Measurements from ENCODE around the gene RBM23. TPM values are rescaled to one million over a fixed set of nuclear protein-coding genes. Genes with fewer than 3 reads are reported as not detected.

Gene RBM23
- total and polyA plus RNA-seq, 2 of the 8 experiments (the other 6 are each of a cell fraction or from before 2014, with no cell fraction given), result 41.2 to 43.3 TPM

- Histone ChIP-seq H3K18ac (ENCODE audit: extremely low read depth, low read length) (no peak overlapping the region), H3K27me3 (replicated peaks in 1 of 4; ENCODE audit: control insufficient read depth in 3 of 4, extremely low read depth in 1 of 4, insufficient read depth in 3 of 4, low read length in 3 of 4) (no peaks in the 10 kb centered on the region), H2BK120ac (replicated peaks; ENCODE audit: low read depth, low read length) (no peak overlapping the region), H3K56ac (replicated peaks; ENCODE audit: insufficient read length, low read depth, low read length) (no peak overlapping the region), H2AFZ (ENCODE audit: low read length) (peak overlapping the region; percentile 98; the same call in 1 of the 2 replicates), H3K79me2 (ENCODE audit: control insufficient read depth in 1 of 2, insufficient read depth in 2 of 2, low read length in 2 of 2) (no peaks in the 10 kb centered on the region), H3K23ac (ENCODE audit: insufficient read length) (no peak overlapping the region), H3K4me1 (replicated peaks in 1 of 4; ENCODE audit: control insufficient read depth in 3 of 4, insufficient read depth in 4 of 4, low read length in 3 of 4) (peaks cover 4 to 22% (median 11%) of the 10 kb centered on the region in 4 experiments), H3K4me3 (ENCODE audit: extremely low read depth in 1 of 4, insufficient read depth in 2 of 4, low read depth in 3 of 4, low read length in 4 of 4) (no peak overlapping the region), H3K36me3 (ENCODE audit: control insufficient read depth in 2 of 4, insufficient read depth in 4 of 4, low read length in 3 of 4) (no peaks in the 10 kb centered on the region), H4K5ac (ENCODE audit: insufficient read length, low read depth, low read length) (no peak overlapping the region), H2BK20ac (ENCODE audit: low read length) (0 out of 2 replicates have a peak overlapping the region, but pooled peaks have one; percentile 66), H3K23me2 (ENCODE audit: low read depth, low read length) (peaks cover 2% of the 10 kb centered on the region; the same call in 1 of the 2 replicates), H3K9ac (replicated peaks in 1 of 4; ENCODE audit: extremely low read depth in 1 of 4, low read depth in 3 of 4, low read length in 3 of 4) (no peak overlapping the region), H3K79me1 (ENCODE audit: low read depth, low read length) (no peaks in the 10 kb centered on the region), H2BK15ac (ENCODE audit: low read length) (no peak overlapping the region), H3K9me3 (ENCODE audit: insufficient read depth in 2 of 2, low read depth in 1 of 2, low read length in 1 of 2) (no peaks in the 10 kb centered on the region; a peak in 1 of 4 replicates), H2BK5ac (ENCODE audit: low read depth, low read length) (no peak overlapping the region), H4K8ac (ENCODE audit: extremely low read depth, insufficient read depth, low read length) (peak overlapping the region; percentile 82), H2BK12ac (ENCODE audit: low read depth, low read length) (no peak overlapping the region), H3K4ac (replicated peaks; ENCODE audit: insufficient read length, low read depth, low read length) (no peak overlapping the region), H4K91ac (replicated peaks; ENCODE audit: insufficient read length, low read length) (no peak overlapping the region), H4K20me1 (replicated peaks in 1 of 2; ENCODE audit: control insufficient read depth in 1 of 2, insufficient read depth in 2 of 2, low read length in 2 of 2) (no peaks in the 10 kb centered on the region), H3K4me2 (ENCODE audit: insufficient read depth in 1 of 2, low read depth in 2 of 2, low read length in 2 of 2) (peak overlapping the region in 1 of 2 experiments; percentile 90; a peak in 1 of 4 replicates), H2AK5ac (ENCODE audit: low read depth, low read length) (no peak overlapping the region), H3K14ac (ENCODE audit: insufficient read length) (no peak overlapping the region), H3K27ac (ENCODE audit: low read depth, low read length) (no peak overlapping the region)
- DNase-seq (ENCODE audit: low read depth in 1 of 2, low spot score in 2 of 2), result no peak
- POLR2A ChIA-PET (ENCODE audit: partially characterized antibody), result interaction anchor here (1.0 to 13.9 kb wide), 3 partner anchors 14 to 30 kb away, joined by 4 to 203 read pairs (median 85); partner anchors contain the start of genes MMP14 and MRPL52
- 90% methylated on average over 2 of the region's 2 CpGs; no CpG with 5 or more reads in 1 of the 2 experiments for WGBS, 2 experiments (ENCODE audit: extremely low coverage in 1 of 2, insufficient coverage in 1 of 2, insufficient read length in 1 of 2, insufficient replicate concordance in 2 of 2, low coverage in 1 of 2, low lambda C conversion rate in 2 of 2, missing lambda C conversion rate in 1 of 2)
- CTCF ChIA-PET (ENCODE audit: partially characterized antibody), result interaction anchor here (0.6 to 56.0 kb wide), 32 partner anchors 12 to 463 kb away, joined by 3 to 1562 read pairs (median 6); partner anchors contain the start of genes AJUBA, LRP10, MMP14 and MRPL52
- FAIRE-seq, result no peak
- TF ChIP-seq, protein P1, sequence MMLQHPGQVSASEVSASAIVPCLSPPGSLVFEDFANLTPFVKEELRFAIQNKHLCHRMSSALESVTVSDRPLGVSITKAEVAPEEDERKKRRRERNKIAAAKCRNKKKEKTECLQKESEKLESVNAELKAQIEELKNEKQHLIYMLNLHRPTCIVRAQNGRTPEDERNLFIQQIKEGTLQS (IDR thresholded peaks at IDR 0.05; ENCODE audit: insufficient read depth, low read depth, low read length), result no peak
- TF ChIP-seq SIRT6 (IDR thresholded peaks at IDR 0.05; ENCODE audit: low read length) (no peak), ASH2L (IDR thresholded peaks at IDR 0.05; ENCODE audit: low read length) (no peak), TAF1 (IDR thresholded peaks at IDR 0.05; ENCODE audit: low read depth, low read length) (no peak), EP300 (IDR thresholded peaks at IDR 0.05; ENCODE audit: borderline replicate concordance in 1 of 2, low read depth in 2 of 2, low read length in 2 of 2) (no peak), KDM1A (IDR thresholded peaks at IDR 0.05; ENCODE audit: borderline replicate concordance, low read length) (no peak), CTCF (IDR thresholded peaks at IDR 0.05; ENCODE audit: control extremely low read depth in 1 of 3, insufficient read depth in 1 of 3, low read depth in 1 of 3, low read length in 3 of 3) (no peak), HDAC6 (IDR thresholded peaks at IDR 0.05; ENCODE audit: low read depth, low read length) (no peak)
Observed at GRCh38 chr14:22852599-22852939, 66.4 kb downstream of the RBM23 start.
